H1 (cell line): ENCODE results near the gene RAD51B.

ENCODE experiments used
- BRCA1 ChIP-seq: IDR thresholded peaks from 2 replicates; pipeline ENCODE4 v1.6.1; 2012; ENCODE audit warnings: low read depth, low read length, improper control_type of control experiment
- RFX5 ChIP-seq: IDR thresholded peaks from 2 replicates; pipeline ENCODE4 v1.6.1; 2011; ENCODE audit warnings: low read depth, low read length, improper control_type of control experiment, borderline replicate concordance

GRCh38 chr14:67987606-67988005, 168.0 kb downstream of the RAD51B start:
- TF ChIP-seq RFX5, result no peak
- no peak for TF ChIP-seq BRCA1
